Skin epidermis (tissue), 12 donors: ENCODE measurements around the gene LCP2.

ENCODE experiments used
- H3K27ac ChIP-seq, 21 experiments: fragments of 200-600 bp; sonication (generic) in 11 of 21; one replicate each; pipeline ENCODE4 v1.5.0; 2020; ENCODE audit warnings: mild to moderate bottlenecking in 3 of 21, inconsistent platforms in 2 of 21, moderate library complexity in 2 of 21
- H3K4me3 ChIP-seq, 7 experiments: fragments of 200-600 bp; sonication (generic) in 2 of 7; one replicate each; pipeline ENCODE4 v1.5.0; 2020; ENCODE audit warnings: inconsistent platforms in 2 of 7, mild to moderate bottlenecking in 2 of 7, moderate library complexity in 1 of 7

LCP2 gene

GRCh38 chr5:170297589-170298462, at the start of gene LCP2:
Gene LCP2, minus strand, starts transcription at chr5:170297777. Its CDS starts 166 bp downstream, at chr5:170297611.
- H3K4me3 ChIP-seq: peak within 1 kb of the TSS; percentile 36 to 76 (median 51)
- peak within 1 kb of the TSS; percentile 57 to 99 (median 89) for H3K27ac ChIP-seq

GRCh38 chr5:170347022-170347567, 49.5 kb upstream of the LCP2 start:
- H3K27ac ChIP-seq: no peak overlapping the region

GRCh38 chr5:170345971-170346370, 48.4 kb upstream of the LCP2 start:
- no peak overlapping the region for H3K27ac ChIP-seq
- H3K4me3 ChIP-seq: no peak overlapping the region

More at GRCh38 chr5:170347022-170347567, 49.5 kb upstream of the LCP2 start:
- H3K4me3 ChIP-seq: no peak overlapping the region

GRCh38 chr5:170343177-170343576, 45.6 kb upstream of the LCP2 start:
- H3K4me3 ChIP-seq: no peak overlapping the region
- no peak overlapping the region for H3K27ac ChIP-seq

GRCh38 chr5:170342153-170342725, 44.7 kb upstream of the LCP2 start:
- H3K4me3 ChIP-seq: no peak overlapping the region
- no peak overlapping the region for H3K27ac ChIP-seq

GRCh38 chr5:170341545-170341944, 44.0 kb upstream of the LCP2 start:
- no peak overlapping the region for H3K4me3 ChIP-seq
- no peak overlapping the region for H3K27ac ChIP-seq

- H3K4me3 ChIP-seq: no peak overlapping the region
- H3K27ac ChIP-seq: no peak overlapping the region
Observed at GRCh38 chr5:170339780-170340167, 42.2 kb upstream of the LCP2 start.

GRCh38 chr5:170338933-170339779, 41.6 kb upstream of the LCP2 start:
- Histone ChIP-seq H3K4me3 (no peak overlapping the region), H3K27ac (no peak overlapping the region)

- no peak overlapping the region for H3K4me3 ChIP-seq
Observed at GRCh38 chr5:170338291-170338690, 40.7 kb upstream of the LCP2 start.

GRCh38 chr5:170337045-170337733, 39.6 kb upstream of the LCP2 start:
- Histone ChIP-seq H3K4me3 (no peak overlapping the region), H3K27ac (peak overlapping the region in 4 of 21 experiments; percentile 7 to 92 (median 70))

More at GRCh38 chr5:170338291-170338690, 40.7 kb upstream of the LCP2 start:
- peak overlapping the region in 1 of 21 experiments; percentile 1 for H3K27ac ChIP-seq

- no peak overlapping the region for H3K4me3 ChIP-seq
- peak overlapping the region in 6 of 21 experiments; percentile 7 to 92 (median 44) for H3K27ac ChIP-seq
Observed at GRCh38 chr5:170336065-170336464, 38.5 kb upstream of the LCP2 start.

GRCh38 chr5:170334626-170335025, 37.0 kb upstream of the LCP2 start:
- no peak overlapping the region for H3K4me3 ChIP-seq
- peak overlapping the region in 13 of 21 experiments; percentile 4 to 92 (median 72) for H3K27ac ChIP-seq

GRCh38 chr5:170333161-170333910, 35.8 kb upstream of the LCP2 start:
- no peak overlapping the region for H3K4me3 ChIP-seq
- peak overlapping the region in 20 of 21 experiments; percentile 3 to 92 (median 47) for H3K27ac ChIP-seq

- H3K4me3 ChIP-seq: no peak overlapping the region
- peak overlapping the region in 19 of 21 experiments; percentile 2 to 92 (median 74) for H3K27ac ChIP-seq
Observed at GRCh38 chr5:170332058-170332457, 34.5 kb upstream of the LCP2 start.

- Histone ChIP-seq H3K4me3 (no peak overlapping the region), H3K27ac (peak overlapping the region in 20 of 21 experiments; percentile 37 to 92 (median 70))
Observed at GRCh38 chr5:170330568-170331054, 33.0 kb upstream of the LCP2 start.

GRCh38 chr5:170329524-170329923, 31.9 kb upstream of the LCP2 start:
- H3K4me3 ChIP-seq: no peak overlapping the region
- H3K27ac ChIP-seq: peak overlapping the region in 9 of 21 experiments; percentile 41 to 92 (median 82)

GRCh38 chr5:170327829-170328228, 30.3 kb upstream of the LCP2 start:
- H3K4me3 ChIP-seq: no peak overlapping the region
- H3K27ac ChIP-seq: peak overlapping the region in 2 of 21 experiments; percentile 15 to 92

- peak overlapping the region in 2 of 21 experiments; percentile 15 to 92 for H3K27ac ChIP-seq
- no peak overlapping the region for H3K4me3 ChIP-seq
Observed at GRCh38 chr5:170327168-170327567, 29.6 kb upstream of the LCP2 start.
